HG02884 (cell line): ENCODE results near the gene QSOX1.
"Not testable (repeated sequence)": the region's sequence is repeated elsewhere in the genome, so short reads cannot be mapped to it uniquely, and the experiment has no call there.

Experiments used
- ATAC-seq: cut with Tn5 transposase; IDR thresholded peaks from one replicate; pipeline ENCODE4 v1.9.1; 2021; ENCODE audit warnings: mild to moderate bottlenecking, moderate library complexity; ENCODE audit not compliant: unreplicated experiment

Gene QSOX1

DNA sequence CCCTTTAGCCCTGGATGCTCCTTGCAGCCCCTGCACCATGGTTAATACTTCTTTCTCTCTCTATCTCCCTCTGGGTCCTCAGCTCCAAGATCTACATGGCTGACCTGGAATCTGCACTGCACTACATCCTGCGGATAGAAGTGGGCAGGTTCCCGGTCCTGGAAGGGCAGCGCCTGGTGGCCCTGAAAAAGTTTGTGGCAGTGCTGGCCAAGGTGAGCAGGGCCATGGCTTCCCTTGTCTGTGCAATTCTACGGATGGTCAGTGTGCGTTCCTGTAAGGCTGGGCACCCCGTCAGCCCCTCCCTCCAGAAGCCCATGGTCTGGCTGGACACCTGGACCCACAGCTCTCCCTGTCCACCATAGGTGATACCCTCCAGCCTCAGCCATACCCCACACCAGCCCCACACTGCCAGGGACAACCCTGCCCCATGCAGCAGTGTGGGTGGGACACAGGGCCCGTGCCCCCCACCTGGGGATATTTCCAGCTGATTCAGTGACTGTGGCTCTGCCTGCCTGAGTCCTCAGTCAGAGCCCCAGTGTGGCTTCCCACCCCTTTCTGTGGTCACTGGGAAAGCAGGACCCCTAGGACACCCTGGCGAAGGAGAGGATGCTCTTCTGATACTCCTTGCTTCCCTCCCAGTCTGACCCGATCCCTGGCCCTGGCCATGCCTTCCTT, 31.4 kb downstream of the QSOX1 start:
- no peak for ATAC-seq

DNA sequence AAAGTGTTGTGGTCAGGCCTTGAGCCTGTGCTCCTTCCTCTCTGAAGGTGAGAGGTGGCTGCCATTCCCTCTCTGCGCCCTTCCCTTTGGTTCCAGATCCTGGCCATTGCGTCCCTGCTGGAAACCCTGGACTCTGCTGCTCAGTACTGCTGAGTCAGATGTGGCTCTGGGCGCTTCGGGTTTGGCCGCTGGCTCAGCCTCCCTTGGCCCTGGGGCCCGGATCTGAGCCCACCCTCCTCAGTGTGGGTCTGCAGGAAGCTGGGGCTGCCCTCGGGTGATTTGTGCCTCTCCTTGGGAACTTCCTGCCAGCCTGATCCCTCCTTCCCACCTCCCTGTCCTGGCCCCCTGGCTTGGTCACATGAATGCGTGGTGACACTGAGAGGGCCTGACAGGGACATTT, 32.2 kb downstream of the QSOX1 start:
- ATAC-seq = no peak

GRCh38 chr1:180187626-180188025, 33.0 kb downstream of the QSOX1 start:
- ATAC-seq = no peak

- no peak for ATAC-seq
Observed at GRCh38 chr1:180188091-180188506, 33.4 kb downstream of the QSOX1 start.

DNA sequence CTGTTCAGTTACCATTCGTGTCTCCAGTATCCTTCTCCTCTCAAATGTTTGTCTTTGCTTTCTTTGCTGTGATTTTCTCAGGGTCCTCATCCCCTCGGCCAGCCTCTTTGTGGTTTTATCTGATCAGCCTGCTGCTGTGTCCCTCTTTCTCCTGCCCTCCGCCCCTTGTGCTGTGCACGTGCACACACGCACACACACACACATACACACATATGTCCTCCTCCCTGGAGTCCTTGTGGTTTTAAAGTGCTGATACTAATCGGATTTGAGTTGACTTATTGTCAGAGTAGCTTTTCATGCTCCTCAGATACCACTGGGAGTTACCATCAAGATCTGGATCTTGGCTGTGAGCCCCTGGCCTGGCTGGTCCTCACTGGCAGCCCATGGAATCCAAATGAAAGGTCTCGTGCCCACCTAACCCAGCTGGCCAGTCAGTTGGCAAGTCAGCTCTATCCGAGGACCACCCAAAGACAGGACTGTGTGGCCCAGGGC, 34.1 kb downstream of the QSOX1 start:
- no peak for ATAC-seq

GRCh38 chr1:180190091-180190490, 35.4 kb downstream of the QSOX1 start:
- no peak for ATAC-seq

DNA sequence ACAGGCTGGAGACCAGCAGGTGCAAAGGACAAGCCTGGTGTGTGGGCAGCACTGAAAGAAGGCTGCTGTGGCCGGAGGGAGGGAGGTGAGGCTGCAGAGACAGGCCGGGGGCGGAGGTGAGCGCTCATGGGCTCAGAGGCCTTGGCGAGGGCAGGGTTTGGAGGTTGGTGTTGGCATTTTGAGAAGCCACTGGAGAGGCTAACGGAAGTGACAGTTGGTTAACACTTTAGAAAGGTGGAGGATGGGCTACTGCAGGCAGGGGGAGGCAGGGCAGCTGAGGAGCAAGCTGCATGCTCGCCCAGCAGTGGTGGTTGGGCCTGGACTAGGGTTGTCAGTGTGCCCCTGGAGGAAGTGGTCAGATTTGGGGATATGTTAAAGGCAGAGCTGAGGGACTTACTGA, 37.5 kb downstream of the QSOX1 start:
- ATAC-seq = no peak

DNA sequence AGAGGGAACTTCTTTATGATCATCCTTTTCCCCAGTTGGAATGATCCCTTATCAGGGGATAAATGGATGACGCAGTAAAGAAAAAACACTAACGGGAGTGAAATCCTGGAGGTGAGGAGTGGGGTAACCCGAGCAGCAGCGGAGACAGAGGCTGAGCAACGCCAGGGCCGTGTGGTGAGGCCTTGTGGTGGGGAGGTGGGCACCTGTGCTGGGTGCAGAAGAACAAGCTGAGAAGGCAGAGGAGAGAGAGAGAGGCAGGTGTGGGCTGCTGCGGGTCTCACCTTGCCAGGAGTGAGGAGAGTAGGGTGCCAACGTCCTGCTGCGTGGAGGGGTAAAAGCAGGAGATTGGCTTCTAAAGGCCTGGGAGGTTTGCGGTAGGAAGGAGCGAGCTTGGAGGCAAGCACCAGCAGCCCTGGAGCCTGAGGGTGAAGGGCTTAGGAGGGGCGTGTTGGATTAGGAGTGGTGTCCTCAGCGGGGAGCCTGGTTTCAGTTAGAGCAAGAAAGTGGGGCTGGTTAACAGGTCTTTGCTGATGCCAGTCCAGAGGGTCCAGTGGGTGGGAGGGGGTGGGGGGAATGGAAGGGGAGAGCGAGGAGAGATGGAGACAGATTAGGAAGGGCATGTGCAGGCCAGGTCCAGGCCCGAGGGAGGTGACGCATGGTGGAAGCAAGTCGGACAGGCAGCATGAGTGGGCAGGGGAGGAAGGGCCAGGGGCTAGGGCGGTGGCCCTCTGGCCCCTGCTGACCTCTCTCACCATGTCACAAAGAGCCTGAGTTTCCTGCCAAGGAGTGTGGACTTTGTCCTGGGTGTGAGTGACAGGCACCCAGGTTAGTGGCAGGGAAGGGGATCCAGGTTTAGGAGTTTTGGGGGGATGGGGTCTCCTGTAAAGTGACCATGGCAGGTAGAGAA, 38.7 kb downstream of the QSOX1 start:
- no peak for ATAC-seq

GRCh38 chr1:180194048-180194425, 39.4 kb downstream of the QSOX1 start:
- no peak for ATAC-seq

- ATAC-seq = no peak
Observed at GRCh38 chr1:180194546-180195207, 40.0 kb downstream of the QSOX1 start.

GRCh38 chr1:180195401-180195800, 40.7 kb downstream of the QSOX1 start:
- ATAC-seq = no peak

DNA sequence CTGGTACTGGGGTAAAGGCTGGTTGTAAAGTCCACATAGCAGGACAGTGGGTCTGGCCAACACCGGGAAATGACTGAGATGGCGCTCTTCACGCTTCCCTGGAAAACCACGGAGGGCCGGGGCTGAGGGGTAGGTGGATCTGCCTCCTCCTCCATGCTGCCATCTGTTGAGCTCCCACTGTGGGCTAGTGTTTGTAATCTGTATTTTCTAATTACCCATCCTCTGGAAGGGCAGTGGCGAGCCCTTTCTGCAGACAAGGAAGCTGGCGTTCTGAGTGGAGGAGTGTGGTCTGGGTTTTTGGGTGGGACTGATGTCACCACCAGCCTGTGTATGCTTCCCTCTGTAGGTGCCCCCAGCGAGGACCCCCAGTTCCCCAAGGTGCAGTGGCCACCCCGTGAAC, 41.2 kb downstream of the QSOX1 start:
- no peak for ATAC-seq

DNA sequence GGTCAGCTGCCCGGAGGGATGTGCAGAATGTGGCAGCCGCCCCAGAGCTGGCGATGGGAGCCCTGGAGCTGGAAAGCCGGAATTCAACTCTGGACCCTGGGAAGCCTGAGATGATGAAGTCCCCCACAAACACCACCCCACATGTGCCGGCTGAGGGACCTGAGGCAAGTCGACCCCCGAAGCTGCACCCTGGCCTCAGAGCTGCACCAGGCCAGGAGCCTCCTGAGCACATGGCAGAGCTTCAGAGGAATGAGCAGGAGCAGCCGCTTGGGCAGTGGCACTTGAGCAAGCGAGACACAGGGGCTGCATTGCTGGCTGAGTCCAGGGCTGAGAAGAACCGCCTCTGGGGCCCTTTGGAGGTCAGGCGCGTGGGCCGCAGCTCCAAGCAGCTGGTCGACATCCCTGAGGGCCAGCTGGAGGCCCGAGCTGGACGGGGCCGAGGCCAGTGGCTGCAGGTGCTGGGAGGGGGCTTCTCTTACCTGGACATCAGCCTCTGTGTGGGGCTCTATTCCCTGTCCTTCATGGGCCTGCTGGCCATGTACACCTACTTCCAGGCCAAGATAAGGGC, 41.9 kb downstream of the QSOX1 start:
- ATAC-seq = no peak

DNA sequence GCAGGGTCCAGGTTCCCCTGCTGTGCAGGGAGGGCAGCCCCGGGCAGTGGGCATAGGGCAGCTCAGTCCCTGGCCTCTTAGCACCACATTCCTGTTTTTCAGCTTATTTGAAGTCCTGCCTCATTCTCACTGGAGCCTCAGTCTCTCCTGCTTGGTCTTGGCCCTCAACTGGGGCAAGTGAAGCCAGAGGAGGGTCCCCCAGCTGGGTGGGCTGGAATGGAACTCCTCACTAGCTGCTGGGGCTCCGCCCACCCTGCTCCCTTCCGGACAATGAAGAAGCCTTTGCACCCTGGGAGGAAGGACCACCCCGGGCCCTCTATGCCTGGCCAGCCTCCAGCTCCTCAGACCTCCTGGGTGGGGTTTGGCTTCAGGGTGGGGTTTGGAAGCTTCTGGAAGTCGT, 42.6 kb downstream of the QSOX1 start:
- ATAC-seq = no peak

- ATAC-seq = no peak
Observed at GRCh38 chr1:180198196-180198595, 43.5 kb downstream of the QSOX1 start.

- ATAC-seq = no peak
Observed at GRCh38 chr1:180198611-180199010, 43.9 kb downstream of the QSOX1 start.

- ATAC-seq = no peak
Observed at GRCh38 chr1:180199018-180199417, 44.3 kb downstream of the QSOX1 start.

DNA sequence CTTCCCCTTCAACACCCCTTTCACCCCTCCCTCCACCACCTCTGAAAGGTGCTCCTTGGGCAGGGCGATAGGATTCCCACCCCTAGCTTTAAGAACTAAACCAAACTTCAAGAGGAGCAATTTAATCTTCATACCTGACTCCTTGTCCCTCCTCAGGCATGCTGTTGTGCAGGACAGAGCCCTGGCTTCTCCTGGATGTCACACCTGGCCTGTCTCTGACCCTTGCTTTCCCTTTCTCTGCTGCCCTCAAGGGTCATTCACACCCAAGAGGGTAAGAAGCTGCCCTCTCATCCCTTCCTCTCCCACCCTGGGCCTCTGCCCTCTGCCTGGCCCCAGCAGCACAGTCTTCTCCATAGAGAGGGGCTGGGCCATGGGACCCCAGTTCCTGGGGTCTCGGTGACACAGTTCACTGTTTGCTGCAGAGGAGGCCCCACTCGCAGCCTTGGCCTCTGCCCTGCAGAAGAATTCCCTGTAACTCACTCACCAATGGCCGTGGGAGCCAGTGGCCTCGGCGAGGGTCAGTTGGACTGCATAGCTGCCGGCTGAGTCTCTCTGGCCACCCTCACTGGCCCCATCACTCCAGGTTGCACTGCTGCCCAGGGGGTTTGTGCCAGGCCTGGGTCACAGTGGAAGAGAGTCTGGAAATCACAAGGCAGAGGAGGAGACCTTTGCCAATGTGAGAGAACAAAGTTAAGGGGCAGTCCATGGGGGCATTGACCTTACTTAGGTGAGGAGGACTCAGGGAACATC, 47.0 kb downstream of the QSOX1 start:
- ATAC-seq = no peak

DNA sequence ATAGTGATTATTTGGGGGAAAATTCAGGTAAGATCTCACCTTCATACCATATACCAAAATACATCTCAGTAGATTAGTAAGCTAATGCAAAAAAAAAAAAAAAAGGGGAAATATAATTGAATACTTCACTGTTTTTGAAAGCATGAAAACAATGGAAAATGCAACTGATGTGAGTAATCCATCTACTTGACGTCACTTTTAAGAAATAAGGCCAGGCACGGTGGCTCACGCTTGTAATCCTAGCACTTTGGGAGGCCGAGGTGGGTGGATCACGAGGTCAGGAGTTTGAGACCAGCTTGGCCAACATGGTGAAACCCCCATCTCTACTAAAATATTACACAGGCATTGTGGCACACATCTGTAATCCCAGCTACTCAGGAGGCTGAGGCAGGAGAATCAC, 47.9 kb downstream of the QSOX1 start:
- ATAC-seq = not testable (repeated sequence)

- ATAC-seq = no peak
Observed at GRCh38 chr1:180204231-180204630, 49.6 kb downstream of the QSOX1 start.

DNA sequence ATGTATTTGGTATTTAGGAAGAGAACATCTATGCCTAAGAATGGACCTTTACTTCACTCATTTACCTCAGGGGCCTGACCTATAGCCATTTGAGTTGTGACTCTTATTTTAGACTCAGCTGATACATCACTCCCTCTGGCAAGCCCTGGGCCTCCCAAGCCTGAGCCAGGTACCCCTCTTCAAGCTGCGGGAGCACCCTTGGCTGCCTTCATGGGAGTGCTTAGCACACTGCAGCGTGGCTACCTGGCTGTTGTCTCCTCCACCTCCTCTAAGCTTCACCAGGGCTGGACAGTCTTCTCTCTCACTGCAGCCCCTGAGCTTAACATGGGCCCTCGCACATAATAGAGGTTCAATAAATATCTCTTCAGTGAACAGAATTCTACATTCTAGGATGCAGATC, 51.9 kb downstream of the QSOX1 start:
- ATAC-seq = no peak
